SJCRH30 (cell line): ENCODE measurements around the gene TXNDC8. TPM values are rescaled to one million over a fixed set of nuclear protein-coding genes. Genes with fewer than 3 reads are reported as not detected.
"Not testable (repeated sequence)": the region's sequence is repeated elsewhere in the genome, so short reads cannot be mapped to it uniquely, and the experiment has no call there.

ENCODE experiments used
- DNase-seq, 2 experiments: peaks; one replicate each; pipeline ENCODE4 v3.0.0-alpha.2; 2015 to 2020
- H3K27ac ChIP-seq: fragments of 250-450 bp; sonication (Bioruptor Pico); 2 replicates; pipeline ENCODE4 v1.5.1; 2020; ENCODE audit warnings: mild to moderate bottlenecking, moderate library complexity
- H3K27me3 ChIP-seq: fragments of 250-450 bp; sonication (Bioruptor Pico); 2 replicates; pipeline ENCODE4 v1.5.1; 2020; ENCODE audit warnings: mild to moderate bottlenecking, moderate library complexity
- H3K36me3 ChIP-seq: fragments of 250-450 bp; sonication (Bioruptor Pico); 2 replicates; pipeline ENCODE4 v1.5.1; 2020; ENCODE audit warnings: mild to moderate bottlenecking, moderate library complexity
- H3K4me1 ChIP-seq: fragments of 250-450 bp; sonication (Bioruptor Pico); 2 replicates; pipeline ENCODE4 v1.5.1; 2020; ENCODE audit warnings: mild to moderate bottlenecking, moderate library complexity
- H3K4me3 ChIP-seq: fragments of 250-450 bp; sonication (Bioruptor Pico); 2 replicates; pipeline ENCODE4 v1.5.1; 2020; ENCODE audit warnings: mild to moderate bottlenecking, moderate library complexity
- H3K9me3 ChIP-seq: fragments of 250-450 bp; sonication (Bioruptor Pico); replicated peaks from 2 replicates; pipeline ENCODE4 v1.5.1; 2020; ENCODE audit warnings: mild to moderate bottlenecking, moderate library complexity
- total RNA-seq: library from RNA; depleted of rRNA; stranded (reverse); fragments of >200 nt; shearing (Covaris generic); gene quantifications from 2 replicates; pipeline ENCODE4 v1.2.3, GENCODE V29; 2014

The TXNDC8 gene
- total RNA-seq, 1 experiment from 2014 or later = not detected

DNA sequence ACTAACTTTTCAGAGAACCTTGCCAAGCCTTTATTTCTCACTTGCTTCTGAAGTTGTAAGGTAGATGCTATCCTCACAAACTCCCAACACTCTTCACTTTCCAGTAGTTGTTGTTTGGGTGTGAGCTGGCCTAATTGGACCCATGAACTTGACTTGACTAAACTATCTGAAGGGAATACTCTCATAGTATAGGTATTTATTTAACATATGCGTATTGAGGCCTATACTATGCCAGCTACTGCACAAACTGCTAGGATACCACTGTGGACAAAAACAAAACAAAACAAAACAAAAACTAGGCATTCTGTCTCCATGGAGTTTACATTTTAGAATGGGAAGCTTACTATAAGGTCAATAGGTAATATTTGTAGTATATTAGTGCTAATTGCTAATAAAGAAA, 1.3 kb downstream of the TXNDC8 start:
- DNase-seq = no peak
- Histone ChIP-seq H3K9me3 (no peaks in the 10 kb centered on the region; the same call in 1 of the 2 replicates), H3K27ac (no peak overlapping the region), H3K36me3 (no peaks in the 10 kb centered on the region), H3K4me1 (no peaks in the 10 kb centered on the region), H3K4me3 (no peak overlapping the region), H3K27me3 (no peaks in the 10 kb centered on the region)

DNA sequence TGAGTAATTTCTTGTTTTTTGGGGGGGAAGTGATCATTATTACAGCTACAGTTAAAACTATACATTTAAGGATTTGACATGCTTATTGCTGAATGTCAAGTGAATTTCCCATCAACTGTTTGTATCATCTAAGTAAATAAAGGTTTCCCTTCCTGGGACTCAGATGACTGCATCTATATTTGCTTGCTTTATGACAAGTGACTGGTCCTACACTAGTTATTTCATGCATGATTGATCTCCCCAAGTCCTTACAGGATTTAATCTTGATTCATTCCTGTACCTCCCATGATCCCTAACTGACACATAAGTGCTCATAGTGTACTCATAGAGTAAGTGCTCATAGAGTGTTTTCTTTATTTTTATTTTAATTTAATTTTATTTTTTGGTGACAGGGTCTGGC, 2.8 kb downstream of the TXNDC8 start:
- no peaks in the 10 kb centered on the region for H3K36me3 ChIP-seq
- H3K27ac ChIP-seq = no peak overlapping the region
- no peaks in the 10 kb centered on the region for H3K27me3 ChIP-seq
- H3K4me1 ChIP-seq = no peaks in the 10 kb centered on the region
- no peak for DNase-seq
- no peak overlapping the region for H3K4me3 ChIP-seq
- no peaks in the 10 kb centered on the region; the same call in 1 of the 2 replicates for H3K9me3 ChIP-seq

DNA sequence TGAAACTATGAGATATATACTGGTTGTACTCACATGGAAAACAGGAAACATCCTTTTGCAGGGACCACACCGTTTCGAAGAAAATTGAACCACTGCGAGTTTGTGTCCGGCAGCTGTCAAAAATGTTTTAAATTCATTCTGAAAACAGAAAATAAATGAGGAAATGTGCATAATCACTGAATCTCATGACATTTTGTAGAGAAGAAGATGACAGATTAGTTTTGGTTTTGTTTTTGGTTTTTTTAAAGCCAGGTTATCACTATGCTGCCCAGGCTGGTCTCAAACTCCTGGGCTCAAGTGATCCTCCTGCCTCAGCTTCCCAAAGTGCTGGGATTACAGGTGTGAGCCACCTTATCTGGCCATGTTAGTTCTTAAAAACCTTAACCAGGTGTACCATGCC, 3.5 kb downstream of the TXNDC8 start:
- no peak for DNase-seq
- no peaks in the 10 kb centered on the region for H3K27me3 ChIP-seq
- H3K9me3 ChIP-seq = no peaks in the 10 kb centered on the region; the same call in 1 of the 2 replicates
- H3K36me3 ChIP-seq = no peaks in the 10 kb centered on the region
- no peak overlapping the region for H3K27ac ChIP-seq
- no peak overlapping the region for H3K4me3 ChIP-seq
- no peaks in the 10 kb centered on the region for H3K4me1 ChIP-seq

DNA sequence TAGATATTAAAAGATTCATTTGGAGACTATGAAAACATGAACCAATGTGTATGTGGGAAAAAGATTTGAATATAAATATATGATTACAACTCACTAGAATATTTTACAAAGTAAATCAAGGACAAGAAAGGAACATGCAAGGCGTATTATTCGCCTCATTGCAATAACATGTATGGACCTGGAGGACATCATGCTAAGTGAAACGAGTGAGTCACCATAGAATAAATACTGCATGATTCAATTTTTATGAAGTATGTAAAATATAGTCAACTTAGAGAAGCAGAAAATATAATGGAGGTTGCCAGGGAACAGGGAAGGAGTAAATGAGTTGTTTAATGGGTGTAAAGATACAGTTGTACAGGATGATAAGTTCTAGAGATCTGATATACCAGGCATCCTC, 4.9 kb downstream of the TXNDC8 start:
- Histone ChIP-seq H3K27me3 (no peaks in the 10 kb centered on the region), H3K27ac (no peak overlapping the region), H3K36me3 (no peaks in the 10 kb centered on the region), H3K4me3 (no peak overlapping the region), H3K4me1 (no peaks in the 10 kb centered on the region), H3K9me3 (no peaks in the 10 kb centered on the region; the same call in 1 of the 2 replicates)
- DNase-seq = no peak

DNA sequence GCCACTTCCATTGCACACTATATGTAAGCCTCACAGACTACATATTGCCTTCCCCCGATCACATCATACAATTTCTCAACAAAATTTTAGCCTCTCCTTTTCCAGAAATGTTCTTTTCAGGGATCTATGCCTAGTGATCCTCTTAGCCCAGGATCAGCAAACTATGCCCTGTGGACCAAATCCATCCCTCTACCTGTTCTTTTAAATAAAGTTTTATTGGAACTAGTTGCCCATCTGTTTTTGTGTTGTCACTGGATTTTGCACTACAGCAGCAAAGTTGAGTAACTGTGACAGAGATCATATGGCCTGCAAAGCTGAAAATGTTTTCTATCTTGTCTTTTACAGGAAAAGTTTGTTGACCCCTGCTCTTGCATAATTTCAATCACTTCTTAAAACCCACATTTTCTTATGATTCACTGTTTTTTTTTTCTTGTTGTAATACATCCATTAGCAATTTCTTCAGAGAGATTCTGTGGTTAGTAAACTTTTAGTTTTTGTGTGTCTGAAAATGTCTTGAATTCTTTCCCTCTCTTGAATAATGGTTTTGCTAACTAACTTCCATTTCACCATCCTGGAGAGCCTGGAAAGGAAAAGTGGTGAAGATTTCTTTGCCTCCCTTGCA, 7.1 kb downstream of the TXNDC8 start:
- Histone ChIP-seq H3K4me1 (no peaks in the 10 kb centered on the region), H3K36me3 (no peaks in the 10 kb centered on the region), H3K9me3 (no peaks in the 10 kb centered on the region; the same call in 1 of the 2 replicates), H3K27me3 (no peaks in the 10 kb centered on the region), H3K4me3 (no peak overlapping the region), H3K27ac (no peak overlapping the region)
- DNase-seq = no peak

DNA sequence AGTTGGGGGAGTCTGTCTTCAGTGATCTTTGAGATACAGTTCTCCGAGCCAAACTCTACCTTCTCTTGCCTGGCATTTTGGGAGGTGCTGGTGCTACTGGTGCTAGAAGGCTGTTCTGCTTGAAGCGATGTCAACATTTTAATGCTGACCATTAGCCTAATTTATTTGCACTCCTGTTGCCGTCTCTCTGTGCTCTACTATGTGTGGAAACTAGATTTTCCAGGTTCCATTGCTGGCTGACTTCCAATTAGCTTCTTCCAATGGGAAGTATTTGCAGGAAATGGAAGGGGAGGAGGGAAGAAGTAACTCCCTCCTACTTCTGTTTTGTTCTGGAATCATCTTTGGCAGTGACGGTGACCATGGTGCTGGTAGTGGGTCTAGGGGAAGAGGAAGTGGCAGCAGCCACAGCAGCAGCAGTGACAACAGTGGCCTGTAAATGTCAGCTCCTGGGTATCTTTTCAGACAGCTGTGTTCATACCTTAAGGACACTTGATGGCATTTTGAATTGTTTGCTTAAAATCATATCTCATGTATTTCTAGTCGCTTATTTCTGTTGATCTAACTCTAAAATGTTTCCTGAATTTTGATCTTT, 7.9 kb downstream of the TXNDC8 start:
- H3K36me3 ChIP-seq = no peaks in the 10 kb centered on the region
- no peak overlapping the region for H3K27ac ChIP-seq

DNA sequence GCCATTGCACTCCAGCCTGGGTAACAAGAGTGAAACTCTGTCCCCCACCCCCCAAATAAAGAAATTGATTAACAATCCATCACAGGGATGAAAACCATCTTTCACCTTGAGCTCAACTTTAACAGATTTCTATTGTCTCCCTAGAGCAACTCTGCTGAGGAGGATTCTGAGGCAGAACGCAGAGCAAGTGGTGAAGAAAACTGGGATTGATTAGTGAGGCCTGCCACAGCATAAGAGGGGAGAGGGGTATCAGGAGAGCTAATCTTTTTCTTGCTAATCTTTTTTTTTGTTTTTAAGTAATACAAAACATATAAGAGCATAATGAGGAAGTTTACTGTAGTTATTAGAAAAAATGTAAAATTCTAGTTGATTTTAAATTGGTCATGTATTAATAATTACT, 8.9 kb downstream of the TXNDC8 start:
- Histone ChIP-seq H3K27me3 (no peaks in the 10 kb centered on the region), H3K4me3 (no peak overlapping the region), H3K36me3 (no peaks in the 10 kb centered on the region), H3K27ac (no peak overlapping the region), H3K9me3 (no peaks in the 10 kb centered on the region; the same call in 1 of the 2 replicates), H3K4me1 (no peaks in the 10 kb centered on the region)
- DNase-seq = no peak

More for the DNA sequence above, 7.9 kb downstream of the TXNDC8 start:
- no peak for DNase-seq
- Histone ChIP-seq H3K4me3 (no peak overlapping the region), H3K4me1 (no peaks in the 10 kb centered on the region), H3K27me3 (no peaks in the 10 kb centered on the region), H3K9me3 (no peaks in the 10 kb centered on the region; the same call in 1 of the 2 replicates)

DNA sequence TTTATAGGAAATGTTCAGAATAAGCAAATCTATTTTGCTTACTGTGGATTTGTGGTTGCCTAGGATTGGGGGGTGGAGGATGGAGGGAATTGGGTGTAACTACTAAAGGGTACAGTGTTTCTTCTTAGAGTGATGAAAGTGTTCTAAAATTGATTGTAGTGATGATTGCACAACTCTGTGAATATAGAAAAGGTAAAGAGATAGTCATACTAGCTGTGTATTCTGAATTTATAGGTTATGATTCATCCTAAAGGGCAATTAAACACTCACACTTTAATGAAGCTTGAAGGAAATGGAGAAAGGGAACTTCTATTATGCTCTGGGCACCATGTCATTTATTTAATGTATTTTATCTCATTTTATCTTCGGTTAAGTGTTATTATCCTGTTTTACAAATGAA, 9.9 kb downstream of the TXNDC8 start:
- Histone ChIP-seq H3K27me3 (no peaks in the 10 kb centered on the region), H3K36me3 (no peaks in the 10 kb centered on the region), H3K4me3 (no peak overlapping the region), H3K4me1 (no peaks in the 10 kb centered on the region), H3K9me3 (no peaks in the 10 kb centered on the region), H3K27ac (no peak overlapping the region)
- no peak for DNase-seq

DNA sequence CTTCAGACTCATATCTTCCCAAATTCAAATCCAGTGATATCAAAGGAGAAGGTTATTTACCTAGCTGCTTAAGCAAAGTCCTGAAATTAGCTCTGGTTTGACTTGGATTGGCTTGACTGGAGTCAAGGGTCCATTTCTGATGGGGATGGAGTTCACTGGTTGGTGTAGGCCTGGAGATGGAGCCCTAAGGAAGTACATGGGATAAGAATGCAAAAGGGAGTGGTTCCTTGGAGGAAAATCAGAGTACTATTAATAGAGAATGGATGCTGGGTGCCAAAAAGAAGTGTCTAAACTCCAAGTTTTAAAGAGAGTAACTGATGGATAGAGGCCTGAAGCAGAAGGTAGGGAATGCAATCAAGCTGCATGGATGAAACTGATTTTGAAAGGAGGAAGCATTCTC, 13.8 kb downstream of the TXNDC8 start:
- no peak for DNase-seq
- H3K9me3 ChIP-seq = no peaks in the 10 kb centered on the region
- no peaks in the 10 kb centered on the region for H3K36me3 ChIP-seq

DNA sequence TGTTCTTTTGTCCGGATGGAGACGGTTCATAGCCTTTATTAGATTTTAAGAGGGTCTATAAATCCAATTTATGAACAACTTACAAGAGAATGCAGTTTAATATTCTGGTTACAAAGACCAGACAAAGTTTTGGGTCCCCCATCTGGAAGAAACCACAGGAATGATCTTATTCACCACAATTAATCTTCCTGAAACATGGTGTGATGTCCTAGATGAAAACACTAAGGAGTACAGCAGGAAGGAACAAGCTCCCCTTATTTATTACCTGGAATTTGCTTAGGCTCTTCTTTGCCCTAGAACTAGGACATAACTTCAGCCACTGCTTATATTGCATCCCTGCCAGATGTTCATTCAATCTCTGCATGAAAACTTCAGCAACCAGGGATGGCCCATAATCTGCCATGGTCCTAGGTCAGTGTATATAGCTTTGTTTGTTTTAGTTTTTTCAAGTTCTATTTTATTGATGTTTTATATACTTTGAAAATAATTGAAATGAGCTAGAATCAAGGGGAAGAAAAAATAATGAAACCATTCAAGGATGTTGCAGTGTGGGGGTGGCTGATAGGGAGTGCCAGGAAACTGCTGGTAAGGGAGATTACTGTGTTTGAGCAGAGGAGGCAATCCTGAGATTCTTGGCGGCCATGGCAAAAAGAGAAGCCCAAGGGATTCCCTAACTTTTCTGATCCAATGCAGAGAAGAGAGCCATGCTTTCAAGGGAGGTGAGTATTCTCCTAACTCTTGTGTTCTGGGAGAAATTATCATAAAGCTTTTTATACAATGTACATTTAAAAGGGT, 16.8 kb downstream of the TXNDC8 start:
- Histone ChIP-seq H3K4me3 (no peak overlapping the region), H3K4me1 (no peaks in the 10 kb centered on the region), H3K27me3 (no peaks in the 10 kb centered on the region), H3K27ac (no peak overlapping the region), H3K9me3 (no peaks in the 10 kb centered on the region), H3K36me3 (no peaks in the 10 kb centered on the region)
- no peak for DNase-seq

More for the DNA sequence above, 13.8 kb downstream of the TXNDC8 start:
- Histone ChIP-seq H3K27ac (no peak overlapping the region), H3K4me3 (no peak overlapping the region), H3K4me1 (no peaks in the 10 kb centered on the region), H3K27me3 (no peaks in the 10 kb centered on the region)

DNA sequence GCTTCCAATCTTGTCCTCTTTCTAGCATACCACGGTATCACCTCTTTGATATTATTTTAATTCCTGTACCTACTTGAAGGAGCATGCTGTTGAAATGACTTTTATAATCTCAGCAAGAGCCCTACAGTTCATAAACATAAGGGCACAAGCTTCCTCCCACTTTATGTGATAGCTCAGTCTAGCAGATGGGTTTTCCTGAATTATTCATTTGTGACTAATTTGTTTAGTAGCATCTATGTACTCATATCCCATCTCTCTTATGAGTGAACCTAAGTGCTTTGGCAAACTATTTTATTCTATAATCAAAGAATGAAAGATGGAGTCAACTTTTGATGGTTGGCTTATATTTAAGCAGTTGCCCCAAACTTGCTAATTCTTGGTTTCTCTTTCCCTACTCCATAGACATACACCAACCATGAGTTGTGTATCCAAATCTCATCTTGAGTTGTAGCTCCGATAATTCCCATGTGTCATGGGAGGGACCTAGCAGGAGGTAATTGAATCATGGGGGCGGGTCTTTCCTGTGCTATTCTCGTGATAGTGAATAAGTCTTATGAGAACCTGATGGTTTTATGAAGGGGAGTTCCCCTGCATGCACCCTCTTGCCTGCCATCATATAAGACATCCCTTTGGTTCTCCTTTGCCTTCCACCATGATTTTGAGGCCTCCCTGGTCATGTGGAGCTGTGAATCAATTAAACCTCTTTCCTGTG, 17.7 kb downstream of the TXNDC8 start:
- Histone ChIP-seq H3K9me3 (no peaks in the 10 kb centered on the region), H3K4me1 (no peaks in the 10 kb centered on the region), H3K27me3 (no peaks in the 10 kb centered on the region), H3K27ac (no peak overlapping the region), H3K36me3 (no peaks in the 10 kb centered on the region), H3K4me3 (no peak overlapping the region)
- no peak for DNase-seq

DNA sequence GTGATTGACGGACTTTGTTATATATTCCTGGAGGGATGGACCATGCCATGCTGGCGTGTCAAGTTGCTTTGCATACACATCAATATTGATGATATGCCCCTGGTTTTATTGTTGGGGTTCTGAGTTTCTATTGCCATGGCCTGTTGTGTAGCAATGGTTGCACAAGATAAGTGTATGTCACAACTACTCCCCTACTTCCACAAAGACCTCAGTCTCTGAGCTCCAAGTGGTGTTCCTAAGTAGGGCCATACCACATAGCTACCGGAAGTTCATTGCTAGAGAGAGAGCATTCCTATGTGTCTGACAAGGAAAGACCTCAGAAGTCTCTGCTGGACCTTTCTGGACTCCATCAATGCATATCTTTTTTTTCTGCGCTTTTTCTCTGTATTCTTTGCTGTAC, 19.8 kb downstream of the TXNDC8 start:
- Histone ChIP-seq H3K4me1 (no peaks in the 10 kb centered on the region), H3K36me3 (no peaks in the 10 kb centered on the region), H3K9me3 (no peaks in the 10 kb centered on the region), H3K27me3 (no peaks in the 10 kb centered on the region), H3K4me3 (no peak overlapping the region), H3K27ac (no peak overlapping the region)
- no peak for DNase-seq

DNA sequence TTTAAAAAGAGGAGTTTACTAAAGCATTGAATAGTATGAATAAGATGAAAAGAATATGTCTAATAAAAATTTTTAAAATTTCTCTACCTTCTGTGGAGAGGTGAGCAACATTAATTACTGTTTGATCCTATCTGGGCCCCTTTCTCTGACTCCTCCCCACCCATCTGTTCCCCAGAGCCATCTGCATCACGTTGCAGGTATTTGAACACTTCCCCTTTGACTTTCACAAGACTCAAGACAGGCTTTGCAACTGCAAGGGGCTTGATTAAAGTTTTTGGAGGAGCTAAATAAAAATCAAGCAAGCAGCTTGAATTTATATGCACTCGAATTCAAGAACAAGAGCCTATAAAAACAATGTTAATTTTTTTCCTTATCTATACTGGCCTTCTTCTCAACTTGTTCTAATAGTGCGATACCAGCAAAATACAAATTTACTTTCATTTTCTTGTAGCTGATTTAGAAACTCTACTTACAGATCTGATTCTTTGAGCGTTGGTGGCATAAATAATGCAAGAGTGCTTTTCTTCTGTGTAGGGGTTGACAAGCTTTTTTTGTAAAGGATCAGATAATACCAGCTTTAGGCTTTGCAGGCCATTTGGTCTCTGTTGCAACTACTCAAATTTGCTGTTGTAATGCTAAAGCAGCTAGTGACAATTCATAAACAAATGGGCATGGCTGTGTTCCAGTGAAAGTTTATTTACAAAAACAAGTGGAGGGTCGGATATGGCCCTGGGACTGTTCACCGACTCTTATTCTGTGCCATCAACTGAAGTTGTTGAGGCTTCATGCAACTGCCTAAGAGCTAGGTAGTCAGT, 21.2 kb downstream of the TXNDC8 start:
- Histone ChIP-seq H3K27me3 (no peaks in the 10 kb centered on the region), H3K4me1 (no peaks in the 10 kb centered on the region), H3K4me3 (no peak overlapping the region), H3K9me3 (peaks cover 4% of the 10 kb centered on the region; the same call in 1 of the 2 replicates), H3K27ac (no peak overlapping the region), H3K36me3 (no peaks in the 10 kb centered on the region)
- DNase-seq = no peak

DNA sequence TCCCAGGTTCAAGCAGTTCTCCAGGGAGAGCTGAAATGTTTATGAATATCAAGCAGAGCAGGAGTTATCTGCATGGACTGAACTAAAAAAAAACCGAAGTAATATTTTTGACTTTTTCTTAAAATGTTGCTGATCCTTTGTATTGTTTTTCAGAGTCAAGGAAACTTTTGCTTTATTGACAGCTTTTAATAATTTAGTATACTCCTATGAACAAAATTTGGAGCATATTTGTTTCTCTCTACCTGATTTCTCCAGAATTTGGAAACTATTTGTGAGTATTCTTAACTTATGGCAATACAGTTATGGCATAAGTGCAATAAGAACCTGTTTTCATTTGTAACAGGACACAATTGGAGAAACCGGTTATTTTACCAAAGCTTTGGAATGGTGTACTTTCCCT, 25.7 kb downstream of the TXNDC8 start:
- H3K27me3 ChIP-seq, H3K9me3 ChIP-seq, H3K4me1 ChIP-seq, DNase-seq, H3K4me3 ChIP-seq, H3K36me3 ChIP-seq, H3K27ac ChIP-seq: not testable (repeated sequence)
